ENCODE results near the gene ANXA5.

Gene ANXA5

DNA sequence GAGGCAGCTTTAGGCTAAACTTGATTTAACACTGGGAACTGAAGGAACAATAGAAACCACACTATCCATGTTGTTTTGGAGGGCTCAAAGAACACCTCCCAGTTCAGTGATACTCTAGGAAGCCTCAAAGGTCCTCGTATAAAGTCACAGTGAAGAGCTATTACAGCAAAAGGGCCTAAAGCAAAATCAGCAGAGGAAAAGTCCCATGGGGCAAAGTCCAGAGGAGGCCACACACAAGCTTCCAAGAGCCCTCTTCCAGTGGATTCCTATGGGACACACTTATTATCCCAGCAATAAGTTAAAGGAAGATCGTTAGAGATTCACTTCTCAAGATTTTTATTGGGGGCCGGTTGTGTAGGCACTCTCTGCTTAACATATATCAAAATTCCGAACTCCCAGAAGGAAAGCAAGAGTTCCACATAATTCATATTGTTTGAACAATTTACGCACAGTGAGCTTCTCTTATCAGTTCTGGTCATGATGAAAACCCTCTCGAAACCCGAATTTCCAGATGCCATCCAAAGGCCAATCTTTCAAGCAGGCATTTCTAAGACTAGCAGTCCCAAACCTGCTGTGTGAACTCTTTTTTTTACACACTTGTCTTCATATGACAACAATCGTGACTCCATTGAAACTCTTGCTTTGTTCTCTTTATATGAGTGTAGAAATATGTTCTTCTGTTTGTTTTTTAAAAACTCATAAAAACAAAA is 53.7 kb downstream of the ANXA5 start:
- DNase-seq (ENCODE audit: low read depth in 2 of 2) = no peak

DNA sequence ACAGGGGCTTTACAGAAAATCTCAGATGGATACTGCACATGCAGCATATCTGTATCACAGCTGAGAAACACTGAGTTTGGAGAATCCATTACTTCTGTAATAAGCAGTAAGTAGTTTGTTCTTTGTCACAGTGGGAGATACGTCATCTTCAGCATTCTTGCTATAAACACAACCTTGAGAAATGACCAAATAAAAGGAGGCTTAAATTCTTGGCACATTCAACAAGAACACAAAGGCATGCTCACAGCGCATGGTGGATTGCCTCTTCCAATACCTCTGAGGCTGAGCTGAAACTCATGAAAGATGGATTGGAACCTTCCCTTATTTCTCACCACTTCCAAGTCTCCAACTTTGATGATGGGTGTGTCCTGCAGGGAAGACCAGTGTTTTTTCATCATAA is 54.5 kb downstream of the ANXA5 start:
- no peak for DNase-seq (ENCODE audit: low read depth in 2 of 2)

GRCh38 chr4:121633653-121634052 is 63.1 kb downstream of the ANXA5 start:
- no peak for DNase-seq (ENCODE audit: low read depth in 2 of 2)

- no peak for DNase-seq (ENCODE audit: low read depth in 2 of 2)
Measured at GRCh38 chr4:121632636-121633035, 64.1 kb downstream of the ANXA5 start.
